MG63 (cell line): ENCODE data around the gene TRAF2. TPM values are rescaled to one million over a fixed set of nuclear protein-coding genes. Genes with fewer than 3 reads are reported as not detected.

Source experiments
- DNase-seq: peaks from one replicate; pipeline ENCODE4 v3.0.0-alpha.2; 2020
- H3K27me3 ChIP-seq: fragments of 250-450 bp; sonication (Bioruptor Pico); 2 replicates; pipeline ENCODE4 v1.5.1; 2020; ENCODE audit warnings: mild to moderate bottlenecking, moderate library complexity
- H3K36me3 ChIP-seq: fragments of 250-450 bp; sonication (Bioruptor Pico); 2 replicates; pipeline ENCODE4 v1.5.1; 2020; ENCODE audit warnings: mild to moderate bottlenecking, moderate library complexity
- H3K4me3 ChIP-seq: fragments of 250-450 bp; sonication (Bioruptor Pico); 2 replicates; pipeline ENCODE4 v1.5.1; 2020; ENCODE audit warnings: mild to moderate bottlenecking, moderate library complexity
- H3K9me3 ChIP-seq: fragments of 250-450 bp; sonication (Bioruptor Pico); 2 replicates; pipeline ENCODE4 v1.5.1; 2020; ENCODE audit warnings: mild to moderate bottlenecking, moderate library complexity
- total RNA-seq: library from RNA; depleted of rRNA; stranded (reverse); fragments of >200 nt; shearing (Covaris generic); gene quantifications from 2 replicates; pipeline ENCODE4 v1.2.3, GENCODE V29; 2014; ENCODE audit warnings: low replicate concordance

TRAF2 gene
- total RNA-seq, 1 experiment from 2014 or later, result 46.5 TPM

- H3K4me3 ChIP-seq, result no peak overlapping the region
- no peak for DNase-seq
These were observed 2.1 kb downstream of the TRAF2 start for GRCh38 chr9:136888454-136888853.

DNA sequence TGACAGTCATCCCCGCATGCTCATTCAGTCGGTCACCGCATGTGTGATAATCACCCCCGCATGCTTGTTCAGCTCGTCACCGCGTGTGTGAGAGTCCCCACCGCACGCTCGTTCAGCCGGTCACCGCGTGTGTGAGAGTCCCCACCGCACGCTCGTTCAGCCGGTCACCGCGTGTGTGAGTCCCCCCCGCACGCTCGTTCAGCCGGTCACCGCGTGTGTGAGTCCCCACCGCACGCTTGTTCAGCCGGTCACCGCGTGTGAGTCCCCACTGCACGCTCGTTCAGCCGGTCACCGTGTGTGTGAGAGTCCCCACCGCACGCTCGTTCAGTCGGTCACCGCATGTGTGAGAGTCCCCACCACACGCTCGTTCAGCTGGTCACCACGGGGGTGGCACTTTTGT is 3.5 kb downstream of the TRAF2 start:
- Histone ChIP-seq H3K36me3 (peaks cover 28% of the 10 kb centered on the region), H3K4me3 (no peak overlapping the region), H3K27me3 (no peaks in the 10 kb centered on the region), H3K9me3 (no peaks in the 10 kb centered on the region)
- no peak for DNase-seq

More at GRCh38 chr9:136888454-136888853, 2.1 kb downstream of the TRAF2 start:
- Histone ChIP-seq H3K27me3 (no peaks in the 10 kb centered on the region), H3K9me3 (no peaks in the 10 kb centered on the region), H3K36me3 (peaks cover 28% of the 10 kb centered on the region)

- no peak overlapping the region for H3K4me3 ChIP-seq
- H3K36me3 ChIP-seq, result peaks cover 28% of the 10 kb centered on the region
- H3K9me3 ChIP-seq, result no peaks in the 10 kb centered on the region
- no peaks in the 10 kb centered on the region for H3K27me3 ChIP-seq
- no peak for DNase-seq
These were observed 4.3 kb downstream of the TRAF2 start for GRCh38 chr9:136890661-136891060.

- DNase-seq, result no peak
- Histone ChIP-seq H3K4me3 (no peak overlapping the region), H3K36me3 (peaks cover 32% of the 10 kb centered on the region), H3K9me3 (no peaks in the 10 kb centered on the region), H3K27me3 (no peaks in the 10 kb centered on the region)
These were observed 9.7 kb downstream of the TRAF2 start for GRCh38 chr9:136896027-136896426.

GRCh38 chr9:136898483-136899100 is 12.3 kb downstream of the TRAF2 start:
- DNase-seq, result no peak
- Histone ChIP-seq H3K4me3 (no peak overlapping the region), H3K27me3 (no peaks in the 10 kb centered on the region), H3K9me3 (no peaks in the 10 kb centered on the region), H3K36me3 (peaks cover 44% of the 10 kb centered on the region)

GRCh38 chr9:136899196-136899595 is 12.9 kb downstream of the TRAF2 start:
- no peaks in the 10 kb centered on the region for H3K9me3 ChIP-seq
- peaks cover 49% of the 10 kb centered on the region for H3K36me3 ChIP-seq
- no peaks in the 10 kb centered on the region for H3K27me3 ChIP-seq
- no peak for DNase-seq
- no peak overlapping the region for H3K4me3 ChIP-seq

DNA sequence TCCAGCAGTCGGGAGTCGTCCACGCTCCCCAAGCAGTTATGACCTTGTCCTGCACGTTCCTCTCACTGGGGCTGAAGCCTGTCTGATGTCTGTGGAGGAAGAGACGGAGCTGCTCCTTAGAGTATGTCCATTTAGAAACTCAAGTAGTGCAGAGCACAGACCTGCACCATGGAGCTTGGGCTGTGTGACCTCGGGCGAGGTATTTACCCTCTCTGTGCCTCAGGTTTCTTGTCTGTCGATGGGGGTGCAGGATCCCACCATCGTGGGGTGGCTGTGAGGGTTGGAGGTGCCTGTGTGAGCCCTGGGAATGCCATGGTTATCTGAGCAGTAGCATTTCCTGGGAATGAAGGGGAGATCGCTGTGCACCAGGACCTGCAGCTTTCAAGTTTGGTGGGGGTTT is 14.2 kb downstream of the TRAF2 start:
- Histone ChIP-seq H3K36me3 (peaks cover 53% of the 10 kb centered on the region), H3K27me3 (no peaks in the 10 kb centered on the region), H3K9me3 (no peaks in the 10 kb centered on the region), H3K4me3 (no peak overlapping the region)
- no peak for DNase-seq

DNA sequence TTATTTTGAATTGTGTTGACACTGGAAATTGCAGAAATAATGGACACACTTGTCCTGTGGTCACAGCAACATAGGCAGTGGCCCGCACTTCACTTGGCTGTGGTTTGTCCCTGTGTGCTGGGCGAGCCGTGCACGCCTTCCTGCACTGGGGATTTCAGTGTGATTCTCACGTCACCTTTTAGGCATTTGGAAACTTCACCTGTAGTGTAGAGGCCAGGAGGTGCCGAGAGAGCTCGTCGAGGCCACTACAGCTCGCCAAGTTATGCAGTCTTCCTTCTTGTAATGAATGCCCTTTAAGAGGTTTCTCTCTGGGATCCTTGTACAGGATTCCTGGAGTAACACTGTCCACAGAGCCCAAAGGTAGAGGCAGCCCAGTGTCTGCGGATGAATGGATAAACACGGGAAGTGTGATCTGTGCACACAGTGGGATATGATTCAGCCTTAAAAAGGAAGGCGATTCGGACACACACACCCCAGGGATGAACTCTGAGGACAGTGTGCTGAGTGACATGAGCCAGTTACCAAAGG is 14.7 kb downstream of the TRAF2 start:
- Histone ChIP-seq H3K27me3 (no peaks in the 10 kb centered on the region), H3K36me3 (peaks cover 58% of the 10 kb centered on the region), H3K9me3 (no peaks in the 10 kb centered on the region), H3K4me3 (no peak overlapping the region)
- no peak for DNase-seq

GRCh38 chr9:136901516-136902258 is 15.4 kb downstream of the TRAF2 start:
- H3K27me3 ChIP-seq, result no peaks in the 10 kb centered on the region
- DNase-seq, result peak; percentile 78
- H3K4me3 ChIP-seq, result no peak overlapping the region
- H3K9me3 ChIP-seq, result no peaks in the 10 kb centered on the region
- peaks cover 63% of the 10 kb centered on the region for H3K36me3 ChIP-seq

DNA sequence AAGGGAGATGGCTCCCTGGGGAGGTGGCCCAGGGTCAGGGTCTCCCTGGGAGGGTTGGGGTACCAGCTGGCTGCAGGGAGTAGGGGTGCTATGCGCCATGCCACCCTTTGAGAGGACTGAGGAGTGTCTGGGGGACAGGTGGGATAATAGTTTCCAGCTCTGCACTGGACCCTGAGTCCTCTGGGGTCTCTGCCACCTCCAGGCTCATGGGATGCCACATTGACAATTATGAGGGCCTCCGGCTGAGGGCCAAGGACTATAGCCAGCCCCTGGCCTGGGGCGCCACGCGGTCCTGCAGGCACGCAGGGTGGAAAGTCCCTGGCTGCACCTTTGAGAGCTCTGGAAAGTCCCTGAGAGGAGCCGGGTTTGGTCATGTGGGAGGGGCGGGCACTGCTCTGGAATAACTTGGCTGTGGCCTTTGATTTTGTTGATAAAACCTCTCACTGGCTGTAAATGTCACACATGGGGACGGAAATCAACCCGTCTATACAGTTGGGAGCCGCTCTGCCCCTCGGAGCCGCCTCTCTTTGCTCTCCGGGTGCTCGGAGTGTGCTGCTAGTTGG is 16.0 kb downstream of the TRAF2 start:
- peaks cover 64% of the 10 kb centered on the region for H3K36me3 ChIP-seq
- no peaks in the 10 kb centered on the region for H3K27me3 ChIP-seq
- no peak overlapping the region for H3K4me3 ChIP-seq
- DNase-seq, result peak; percentile 77
- no peaks in the 10 kb centered on the region for H3K9me3 ChIP-seq

GRCh38 chr9:136903041-136903554 is 16.8 kb downstream of the TRAF2 start:
- H3K27me3 ChIP-seq, result no peaks in the 10 kb centered on the region
- H3K36me3 ChIP-seq, result peaks cover 71% of the 10 kb centered on the region
- no peak overlapping the region for H3K4me3 ChIP-seq
- DNase-seq, result no peak
- no peaks in the 10 kb centered on the region for H3K9me3 ChIP-seq

- DNase-seq, result no peak
- Histone ChIP-seq H3K4me3 (no peak overlapping the region), H3K9me3 (no peaks in the 10 kb centered on the region), H3K27me3 (no peaks in the 10 kb centered on the region), H3K36me3 (peaks cover 59% of the 10 kb centered on the region)
These were observed 19.9 kb downstream of the TRAF2 start for GRCh38 chr9:136906266-136906665.

- no peak for DNase-seq
- no peak overlapping the region for H3K4me3 ChIP-seq
- H3K36me3 ChIP-seq, result peaks cover 49% of the 10 kb centered on the region
- no peaks in the 10 kb centered on the region for H3K9me3 ChIP-seq
- H3K27me3 ChIP-seq, result no peaks in the 10 kb centered on the region
These were observed 20.9 kb downstream of the TRAF2 start for GRCh38 chr9:136907011-136907914.

DNA sequence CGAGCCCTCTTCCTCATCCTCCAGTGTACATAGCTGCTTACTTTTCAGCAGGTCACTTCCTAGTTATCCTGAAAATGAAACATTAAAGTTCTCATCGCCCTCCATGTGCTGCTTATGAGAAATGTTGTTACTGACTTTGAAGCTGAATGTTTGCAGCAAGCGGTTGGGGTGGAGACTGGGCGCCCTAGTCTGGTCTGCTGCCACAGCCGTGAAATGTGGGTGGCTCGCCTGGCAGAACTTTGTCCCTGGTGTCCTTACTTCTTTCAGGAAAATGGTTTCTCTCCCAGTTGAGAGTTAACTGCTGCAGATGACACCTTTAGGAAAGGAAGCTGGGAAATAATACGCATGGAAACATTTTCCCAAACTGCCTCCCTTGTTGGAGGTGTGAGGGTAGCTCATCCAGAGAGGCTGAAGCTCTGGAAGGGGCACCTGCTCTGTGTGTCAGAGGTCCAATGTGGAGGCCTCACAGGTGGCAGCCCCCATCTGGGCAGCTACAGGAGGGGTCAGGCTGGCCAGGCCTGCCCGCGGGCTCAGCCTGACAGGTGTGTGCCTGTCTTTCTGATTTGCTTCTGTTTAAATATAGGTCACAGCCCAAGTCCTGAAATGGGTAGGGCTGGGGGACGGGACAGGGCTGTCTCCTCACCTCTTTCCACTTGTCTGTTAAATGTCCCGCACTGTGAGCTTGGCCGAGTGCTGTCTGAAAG is 24.0 kb downstream of the TRAF2 start:
- H3K36me3 ChIP-seq, result peaks cover 32% of the 10 kb centered on the region
- no peak for DNase-seq

DNA sequence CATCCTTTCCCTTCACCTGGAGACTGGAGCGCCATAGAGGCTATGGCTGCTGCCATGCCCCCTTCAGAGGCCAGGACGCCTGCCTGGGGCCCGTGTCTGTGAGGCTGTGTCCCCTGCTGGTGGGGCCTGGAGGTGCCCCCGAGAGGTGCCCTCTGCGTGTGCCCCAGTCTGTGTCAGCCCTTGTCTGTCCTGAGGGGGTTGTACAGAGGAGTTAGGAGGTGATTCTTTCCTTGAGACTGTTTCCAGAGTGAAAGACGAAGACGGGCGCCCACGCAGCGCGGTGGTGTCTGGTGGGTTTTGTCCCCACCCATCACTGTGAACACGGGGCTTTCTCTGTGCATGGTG is 24.6 kb downstream of the TRAF2 start:
- no peak overlapping the region for H3K4me3 ChIP-seq
- no peaks in the 10 kb centered on the region for H3K9me3 ChIP-seq
- H3K36me3 ChIP-seq, result peaks cover 32% of the 10 kb centered on the region
- H3K27me3 ChIP-seq, result no peaks in the 10 kb centered on the region
- no peak for DNase-seq

More for the DNA sequence above, 24.0 kb downstream of the TRAF2 start:
- Histone ChIP-seq H3K9me3 (no peaks in the 10 kb centered on the region), H3K27me3 (no peaks in the 10 kb centered on the region), H3K4me3 (no peak overlapping the region)
